ENCODE data around the gene FLACC1.
"Not testable (repeated sequence)": the region's sequence is repeated elsewhere in the genome, so short reads cannot be mapped to it uniquely, and the experiment has no call there.

FLACC1 gene

DNA sequence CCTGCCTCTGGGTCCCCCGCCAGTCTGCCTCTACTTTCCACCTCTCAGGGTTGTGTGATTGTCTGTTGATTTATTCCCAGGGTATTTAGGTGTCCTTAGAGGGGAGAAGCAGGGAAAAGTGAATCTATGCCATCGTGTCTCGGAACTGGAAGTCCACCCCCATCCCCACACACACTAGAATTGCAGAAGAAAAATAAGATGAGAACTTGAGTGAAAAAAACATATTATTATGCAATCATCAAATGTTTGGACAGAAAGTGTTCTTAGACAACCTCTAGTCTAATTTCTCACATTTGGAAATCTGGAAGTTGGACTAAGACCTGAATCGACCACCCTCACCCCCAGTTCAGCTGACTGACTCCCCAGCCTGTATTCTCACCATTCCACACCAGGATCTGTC lies 110.9 kb downstream of the FLACC1 start:
- no peak overlapping the region for H3K4me3 ChIP-seq (ENCODE audit: low read depth, low read length)
- DNase-seq (ENCODE audit: low read depth, low spot score) = no peak
- TF ChIP-seq, protein P1, sequence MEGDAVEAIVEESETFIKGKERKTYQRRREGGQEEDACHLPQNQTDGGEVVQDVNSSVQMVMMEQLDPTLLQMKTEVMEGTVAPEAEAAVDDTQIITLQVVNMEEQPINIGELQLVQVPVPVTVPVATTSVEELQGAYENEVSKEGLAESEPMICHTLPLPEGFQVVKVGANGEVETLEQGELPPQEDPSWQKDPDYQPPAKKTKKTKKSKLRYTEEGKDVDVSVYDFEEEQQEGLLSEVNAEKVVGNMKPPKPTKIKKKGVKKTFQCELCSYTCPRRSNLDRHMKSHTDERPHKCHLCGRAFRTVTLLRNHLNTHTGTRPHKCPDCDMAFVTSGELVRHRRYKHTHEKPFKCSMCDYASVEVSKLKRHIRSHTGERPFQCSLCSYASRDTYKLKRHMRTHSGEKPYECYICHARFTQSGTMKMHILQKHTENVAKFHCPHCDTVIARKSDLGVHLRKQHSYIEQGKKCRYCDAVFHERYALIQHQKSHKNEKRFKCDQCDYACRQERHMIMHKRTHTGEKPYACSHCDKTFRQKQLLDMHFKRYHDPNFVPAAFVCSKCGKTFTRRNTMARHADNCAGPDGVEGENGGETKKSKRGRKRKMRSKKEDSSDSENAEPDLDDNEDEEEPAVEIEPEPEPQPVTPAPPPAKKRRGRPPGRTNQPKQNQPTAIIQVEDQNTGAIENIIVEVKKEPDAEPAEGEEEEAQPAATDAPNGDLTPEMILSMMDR (IDR thresholded peaks at IDR 0.05; ENCODE audit: insufficient read depth, low read length, missing control alignments) = no peak
- ChIA-PET POLR2A (interaction anchor here (0.7 kb wide), 1 partner anchor 263 kb away, joined by 4 read pairs; no protein-coding TSS in a partner anchor), CTCF (interaction anchor here (0.9 kb wide), 1 partner anchor 14 kb away, joined by 4 read pairs; no protein-coding TSS in a partner anchor)

DNA sequence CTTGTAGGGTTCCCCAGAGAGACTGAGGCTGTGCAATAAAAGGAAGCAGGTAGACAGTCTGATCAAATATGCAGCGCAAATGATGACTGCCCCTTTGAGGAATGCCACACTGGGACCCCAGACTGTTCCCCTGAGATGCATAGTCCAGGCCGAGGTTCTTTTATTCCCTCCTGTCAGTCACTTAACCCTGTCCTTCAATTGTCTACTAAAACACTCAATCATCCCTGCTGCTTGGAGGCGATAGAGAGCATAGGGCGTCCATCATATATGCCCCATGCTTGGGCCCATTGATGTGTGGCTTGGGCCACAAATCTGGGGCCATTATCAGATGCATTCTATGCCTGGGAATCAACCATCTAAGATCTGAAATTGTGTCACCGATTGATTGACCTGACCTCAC lies 112.3 kb downstream of the FLACC1 start:
- TF ChIP-seq, protein P1 (IDR thresholded peaks at IDR 0.05; ENCODE audit: insufficient read depth, low read length, missing control alignments) = no peak
- CTCF ChIA-PET = interaction anchor here (1.2 kb wide), 1 partner anchor 12 kb away, joined by 3 read pairs; no protein-coding TSS in a partner anchor
- DNase-seq (ENCODE audit: low read depth, low spot score) = no peak
- no peak overlapping the region for H3K4me3 ChIP-seq (ENCODE audit: low read depth, low read length)
- POLR2A ChIA-PET = interaction anchor here (0.5 kb wide), 1 partner anchor 11 kb away, joined by 3 read pairs; no protein-coding TSS in a partner anchor

DNA sequence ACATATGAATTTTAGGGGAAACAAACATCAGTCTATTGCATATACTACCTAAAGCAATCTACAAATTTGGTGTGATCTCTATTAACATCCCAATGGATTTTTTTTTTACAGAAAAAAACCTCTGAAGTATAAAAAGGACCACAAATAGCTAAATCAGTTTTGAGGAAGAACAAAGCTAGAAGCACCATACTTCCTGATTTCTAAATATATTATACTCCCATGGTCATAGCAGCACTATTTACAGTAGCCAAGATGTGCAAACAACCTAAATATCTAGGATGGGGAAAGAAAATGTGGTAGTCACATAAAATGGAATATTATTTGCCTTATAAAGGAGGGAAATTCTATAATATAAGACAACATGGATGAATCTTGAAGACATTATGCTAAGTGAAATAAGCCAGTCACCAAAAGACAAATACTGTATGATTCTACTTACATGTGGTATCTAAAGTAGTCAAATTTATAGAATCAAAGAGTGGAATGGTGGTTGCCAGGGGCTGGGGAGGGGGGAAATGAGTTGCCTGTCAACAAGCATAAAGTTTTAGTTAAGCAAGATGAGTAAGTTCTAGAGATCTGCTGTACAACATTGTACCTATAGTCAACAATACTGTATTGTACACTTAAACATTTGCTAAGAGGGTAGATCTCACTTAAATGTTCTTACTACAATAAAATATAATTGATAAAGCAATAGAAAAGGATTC lies 114.4 kb downstream of the FLACC1 start:
- H3K4me3 ChIP-seq (ENCODE audit: low read depth, low read length) = no peak overlapping the region
- CTCF ChIA-PET = interaction anchor here (0.9 to 1.1 kb wide), 3 partner anchors 10 to 121 kb away, joined by 4 to 7 read pairs (median 4); no protein-coding TSS in a partner anchor
- no peak for DNase-seq (ENCODE audit: low read depth, low spot score)
- POLR2A ChIA-PET = no interaction called here
- TF ChIP-seq, protein P1 (IDR thresholded peaks at IDR 0.05; ENCODE audit: insufficient read depth, low read length, missing control alignments) = no peak

DNA sequence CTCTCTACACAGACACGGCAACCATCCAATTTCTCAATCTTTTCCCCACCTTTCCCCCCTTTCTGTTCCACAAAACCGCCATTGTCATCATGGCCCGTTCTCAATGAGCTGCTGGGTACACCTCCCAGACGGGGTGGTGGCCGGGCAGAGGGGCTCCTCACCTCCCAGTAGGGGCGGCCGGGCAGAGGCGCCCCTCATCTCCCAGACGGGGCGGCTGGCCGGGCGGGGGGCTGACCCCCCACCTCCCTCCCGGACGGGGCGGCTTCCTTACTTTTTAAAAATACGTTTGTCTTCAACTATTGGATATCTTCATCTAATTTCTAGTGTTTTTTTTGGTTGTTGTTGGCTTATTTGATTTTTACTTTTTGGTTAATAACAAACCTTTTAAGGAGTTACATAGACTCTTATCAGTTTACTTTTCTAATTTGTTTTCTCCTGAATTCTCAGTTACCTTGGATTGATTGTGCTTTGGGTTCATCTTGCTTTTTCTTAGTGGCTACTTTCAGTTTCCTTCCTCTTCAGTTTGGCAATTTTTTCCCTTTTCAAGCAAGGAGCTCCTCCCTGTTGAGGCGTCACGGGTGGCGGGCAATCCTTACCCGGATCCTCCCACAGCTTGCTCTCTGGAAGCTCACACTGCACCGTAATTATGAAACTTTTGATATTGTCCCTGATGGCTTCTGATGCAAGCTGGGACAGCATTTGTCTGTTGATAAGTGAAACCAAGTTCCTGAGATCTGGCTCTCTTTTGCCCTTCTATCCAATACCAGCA lies 117.8 kb downstream of the FLACC1 start:
- DNase-seq (ENCODE audit: low read depth, low spot score); POLR2A ChIA-PET; H3K4me3 ChIP-seq (ENCODE audit: low read depth, low read length): not testable (repeated sequence)
- CTCF ChIA-PET = interaction anchor here (1.0 to 1.1 kb wide), 2 partner anchors 9 to 124 kb away, joined by 3 to 4 read pairs; no protein-coding TSS in a partner anchor
